Measurements from ENCODE around the gene SLC25A21.
A peak's percentile ranks its signal among the peaks of the same experiment; 100 is the strongest.
"Not testable (repeated sequence)": the region's sequence is repeated elsewhere in the genome, so short reads cannot be mapped to it uniquely, and the experiment has no call there.

The SLC25A21 gene

DNA sequence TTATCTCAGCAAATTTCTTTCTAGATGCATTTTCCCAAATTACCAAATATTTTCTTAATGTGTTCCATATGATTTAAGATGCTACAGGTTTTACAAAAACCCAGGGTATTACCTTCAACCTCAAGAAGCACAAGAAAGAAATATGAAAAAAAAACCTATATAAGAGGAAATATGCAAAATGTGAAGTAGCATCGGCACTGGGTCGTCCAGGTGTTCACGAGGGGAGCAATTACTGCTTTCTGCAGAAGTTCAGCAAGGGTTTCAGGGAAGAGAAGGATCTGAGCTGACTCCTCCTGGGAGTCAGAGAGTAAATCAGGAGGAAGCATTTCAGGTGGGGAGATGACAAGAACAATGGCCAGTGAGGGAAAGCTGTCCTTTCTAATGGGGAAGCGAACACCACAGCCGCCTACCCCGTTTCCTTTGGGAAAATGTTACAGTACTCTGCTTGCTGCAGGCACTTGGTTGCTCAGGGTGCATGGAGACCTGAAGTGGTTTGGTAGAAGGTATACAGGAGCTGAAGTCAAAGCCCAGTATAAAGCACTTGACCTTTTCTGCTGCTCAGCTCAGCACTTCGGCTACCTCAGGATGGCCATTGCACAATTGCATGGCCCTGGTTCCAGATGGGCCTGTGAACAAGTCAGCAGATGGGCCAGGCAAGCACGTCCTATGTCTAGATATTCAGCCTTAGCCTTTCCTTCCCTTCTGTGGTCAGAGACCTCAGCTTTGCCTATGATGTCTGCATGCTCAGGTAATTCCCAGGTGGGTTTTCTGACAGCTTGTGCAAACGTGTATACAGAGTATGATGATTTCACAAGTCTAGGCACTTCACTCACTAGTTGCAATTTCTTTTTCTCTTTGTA, 355.1 kb downstream of the SLC25A21 start:
- no peak for DNase-seq

DNA sequence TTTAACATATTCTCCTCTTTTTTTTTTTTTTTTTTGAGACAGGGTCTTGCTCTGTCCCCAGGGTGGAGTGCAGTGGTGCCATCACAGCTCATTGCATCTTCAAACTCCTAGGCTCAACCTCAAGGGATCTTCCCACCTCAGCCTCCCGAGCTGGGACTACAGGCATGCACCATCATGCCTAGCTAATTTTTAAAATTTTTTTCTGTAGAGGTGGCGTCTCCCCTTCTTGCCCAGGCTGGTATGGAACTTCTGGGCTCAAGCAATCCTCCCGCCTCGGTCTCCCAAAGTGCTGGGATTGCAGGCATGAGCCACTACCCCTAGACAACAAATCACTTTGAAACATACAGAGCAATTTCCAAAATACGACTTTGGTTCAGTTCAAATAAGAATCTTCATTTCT, 355.9 kb downstream of the SLC25A21 start:
- DNase-seq = no peak

DNA sequence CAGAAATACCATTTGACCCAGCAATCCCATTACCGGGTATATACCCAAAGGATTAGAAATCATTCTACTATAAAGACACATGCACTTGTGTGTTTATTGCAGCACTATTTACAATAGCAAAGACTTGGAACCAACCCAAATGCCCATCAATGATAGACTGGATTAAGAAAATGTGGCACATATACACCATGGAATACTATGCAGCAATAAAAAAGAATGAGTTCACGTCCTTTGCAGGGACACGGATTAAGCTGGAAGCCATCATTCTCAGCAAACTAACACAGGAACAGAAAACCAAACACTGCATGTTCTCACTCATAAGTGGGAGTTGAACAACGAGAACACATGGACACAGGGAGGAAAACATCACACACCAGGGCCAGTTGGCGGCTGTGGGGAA, 357.6 kb downstream of the SLC25A21 start:
- DNase-seq = not testable (repeated sequence)

DNA sequence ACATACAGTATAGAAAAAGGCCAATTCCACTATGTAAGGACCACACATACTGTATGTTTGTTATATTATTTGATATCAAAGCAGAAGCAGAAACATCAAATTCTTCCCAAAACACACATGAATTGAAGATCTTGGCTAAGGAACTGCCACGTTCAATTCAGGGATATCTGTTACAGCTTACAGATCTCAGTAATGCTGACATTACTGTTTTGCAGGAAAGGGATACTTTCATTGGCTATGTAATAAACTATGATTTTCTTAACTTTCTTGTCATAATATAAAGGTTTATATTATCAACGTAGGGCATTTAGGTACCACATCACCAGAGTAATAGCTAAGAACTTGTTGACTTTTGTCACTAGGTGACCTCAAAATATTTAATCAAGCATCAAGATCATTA, 362.2 kb downstream of the SLC25A21 start:
- DNase-seq = no peak

DNA sequence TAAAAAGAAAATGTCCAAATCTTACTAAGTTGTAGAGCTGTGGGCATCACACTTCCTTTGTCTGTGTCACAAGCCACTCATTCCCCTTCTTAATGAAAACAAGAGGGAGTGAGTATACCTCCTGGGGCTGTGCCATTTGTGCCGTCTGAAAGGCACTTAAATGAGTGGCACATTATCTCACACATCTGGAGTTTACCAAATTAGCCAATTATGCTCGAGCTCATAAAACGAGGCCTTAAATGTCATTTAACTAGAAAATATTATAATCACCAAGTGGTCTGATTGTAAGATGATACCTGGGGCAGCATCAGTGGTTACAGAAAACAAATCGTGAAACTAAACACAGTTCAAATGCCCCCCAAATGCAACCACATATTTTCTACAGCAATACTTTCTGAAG, 364.7 kb downstream of the SLC25A21 start:
- no peak for DNase-seq

DNA sequence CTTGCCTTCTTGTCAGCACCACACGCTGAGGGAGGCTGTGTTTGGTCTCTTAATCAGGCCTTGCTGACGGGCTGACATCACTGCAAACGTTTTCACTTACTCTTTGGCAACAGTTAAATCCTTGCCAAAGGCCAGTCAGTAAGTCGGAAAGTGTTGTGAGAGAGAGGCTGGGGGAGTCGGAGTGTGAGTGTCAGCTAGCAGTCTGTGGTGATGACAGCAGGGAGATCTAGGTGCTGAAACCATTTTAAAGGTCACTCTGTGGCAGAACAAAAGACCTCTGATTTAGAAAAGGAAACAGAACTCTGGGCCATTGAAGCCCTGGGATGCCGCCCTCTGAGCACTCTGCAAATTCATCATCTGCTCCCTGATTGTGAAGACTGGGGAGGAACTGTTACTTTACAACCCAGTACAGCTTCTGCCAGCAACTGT, 367.3 kb downstream of the SLC25A21 start:
- DNase-seq = no peak

DNA sequence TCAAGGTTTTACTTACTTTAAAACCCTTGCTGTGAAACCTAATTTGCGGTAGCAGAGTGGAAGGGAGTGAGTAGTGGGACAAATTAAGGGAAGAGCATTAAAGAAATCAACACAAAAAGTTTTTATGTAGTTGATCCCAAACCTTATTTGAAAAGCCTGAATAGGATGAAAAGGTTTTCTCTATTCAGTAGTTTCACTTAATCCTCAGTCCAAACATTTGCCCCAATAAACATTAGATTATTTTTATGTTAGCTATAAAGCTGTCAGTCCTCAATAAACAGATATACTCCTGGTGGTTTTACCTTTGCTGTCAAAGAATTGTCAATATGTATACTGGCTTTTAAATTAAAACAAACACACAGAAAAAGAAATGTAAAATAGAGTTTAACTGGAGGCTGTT, 374.8 kb downstream of the SLC25A21 start:
- DNase-seq = no peak

DNA sequence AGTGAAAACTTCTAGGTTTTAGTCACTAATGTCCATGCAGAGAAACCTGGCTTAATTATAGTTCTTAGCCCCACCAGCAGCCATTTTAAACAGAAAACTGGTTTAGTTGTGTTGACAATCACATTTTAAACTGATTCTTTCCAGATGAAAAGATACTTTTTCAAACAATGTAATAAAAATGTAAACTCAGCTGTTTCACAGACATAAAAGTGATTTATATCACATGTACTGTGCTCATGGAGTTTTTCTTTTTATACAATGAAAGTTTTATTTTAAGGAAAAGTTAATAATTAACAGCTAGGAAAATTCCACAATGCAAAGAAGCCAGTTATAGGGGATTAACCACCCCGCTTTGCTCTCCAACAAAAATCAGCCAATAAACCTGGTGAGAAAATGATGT, 381.0 kb downstream of the SLC25A21 start:
- DNase-seq = no peak

DNA sequence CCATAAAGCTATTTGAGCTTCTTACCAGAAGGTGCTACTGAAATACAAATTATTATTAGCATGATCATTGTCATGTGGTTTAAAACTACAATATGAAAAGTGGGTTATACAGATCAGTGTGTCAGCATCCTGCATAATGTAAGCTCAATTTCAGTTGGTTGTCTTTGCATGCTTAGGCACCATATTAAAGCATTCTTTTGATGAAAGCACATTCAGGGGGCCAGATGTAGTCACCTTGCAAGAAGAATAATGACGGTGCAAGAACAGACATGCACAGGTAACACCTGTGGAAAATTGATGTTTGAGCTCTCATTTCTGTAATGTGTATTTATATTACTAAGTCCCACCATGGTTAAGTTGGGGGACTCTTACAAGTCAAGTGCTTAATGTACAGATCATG, 386.9 kb downstream of the SLC25A21 start:
- no peak for DNase-seq

DNA sequence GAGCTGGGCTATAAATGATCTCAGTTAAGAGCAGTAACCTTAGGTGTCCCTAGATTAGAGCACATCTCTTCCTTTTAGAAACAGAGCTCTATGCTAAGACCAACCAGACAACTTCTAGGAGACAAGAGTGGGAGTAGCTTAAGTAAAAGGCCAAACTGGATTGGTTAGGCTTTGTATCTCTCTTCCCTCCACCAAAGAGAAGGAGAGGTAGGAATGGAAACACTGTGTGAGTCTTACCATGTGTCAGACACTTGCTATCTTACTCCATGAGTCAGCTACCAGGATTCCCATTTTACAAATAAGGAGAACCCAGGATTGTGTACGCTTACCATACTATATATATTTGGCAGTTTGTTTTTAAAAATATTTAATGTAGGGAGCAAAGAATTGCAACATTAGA, 387.9 kb downstream of the SLC25A21 start:
- no peak for DNase-seq

DNA sequence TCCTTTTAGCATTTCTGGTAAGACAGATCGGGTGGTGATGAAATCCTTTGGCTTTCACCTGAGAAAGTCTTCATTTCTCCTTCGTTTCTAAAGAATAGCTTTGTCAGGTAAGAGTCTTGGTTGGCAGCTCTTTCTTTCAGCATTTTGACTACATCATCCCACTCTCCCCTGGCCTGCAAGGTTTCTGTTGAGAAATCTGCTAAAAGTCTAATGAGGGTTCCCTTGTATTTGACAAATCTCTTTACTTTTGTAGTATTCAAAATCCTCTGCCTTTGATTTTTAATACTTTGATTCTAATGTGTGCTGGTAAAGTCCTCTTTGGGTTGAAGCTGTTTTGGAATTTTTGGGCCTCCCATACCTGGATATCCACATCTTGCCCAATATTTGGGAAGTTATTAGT, 390.5 kb downstream of the SLC25A21 start:
- DNase-seq = no peak

DNA sequence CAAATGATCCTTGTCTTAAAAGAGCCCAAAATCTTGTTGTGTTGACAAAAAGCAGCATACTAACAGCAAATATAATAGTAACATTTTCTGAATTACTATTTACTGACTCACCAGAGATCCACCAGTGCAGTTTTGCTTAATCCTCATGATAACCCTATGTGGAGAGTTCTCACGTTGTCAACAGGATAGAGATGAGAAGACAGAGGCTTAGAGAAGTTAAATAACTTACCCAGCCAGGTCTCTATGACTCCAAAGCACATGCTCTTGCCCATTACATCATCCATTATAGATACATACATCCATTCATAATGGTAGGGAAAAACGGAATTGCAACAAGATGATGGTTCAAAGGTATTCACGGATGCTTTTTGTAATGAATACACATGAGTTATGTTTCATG, 398.8 kb downstream of the SLC25A21 start:
- no peak for DNase-seq

DNA sequence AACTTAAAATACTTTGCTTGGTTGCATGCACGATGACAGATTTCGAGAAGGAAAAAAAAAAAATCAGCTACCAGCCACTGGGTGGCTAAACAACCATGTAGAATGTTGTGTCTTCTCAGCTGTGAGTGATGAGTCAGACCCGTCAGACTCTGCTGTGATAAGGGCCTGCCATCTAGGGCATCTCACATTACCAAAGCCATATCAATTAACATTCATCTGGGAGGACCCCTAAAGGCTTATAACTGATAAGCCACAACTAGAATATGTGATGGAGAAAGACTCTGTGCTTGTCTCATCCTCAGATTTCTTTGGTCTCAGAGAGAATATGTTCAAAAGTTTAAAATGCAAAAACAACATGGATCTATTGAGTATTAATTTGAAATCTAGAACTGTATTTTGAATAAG, 399.3 kb downstream of the SLC25A21 start:
- no peak for DNase-seq

DNA sequence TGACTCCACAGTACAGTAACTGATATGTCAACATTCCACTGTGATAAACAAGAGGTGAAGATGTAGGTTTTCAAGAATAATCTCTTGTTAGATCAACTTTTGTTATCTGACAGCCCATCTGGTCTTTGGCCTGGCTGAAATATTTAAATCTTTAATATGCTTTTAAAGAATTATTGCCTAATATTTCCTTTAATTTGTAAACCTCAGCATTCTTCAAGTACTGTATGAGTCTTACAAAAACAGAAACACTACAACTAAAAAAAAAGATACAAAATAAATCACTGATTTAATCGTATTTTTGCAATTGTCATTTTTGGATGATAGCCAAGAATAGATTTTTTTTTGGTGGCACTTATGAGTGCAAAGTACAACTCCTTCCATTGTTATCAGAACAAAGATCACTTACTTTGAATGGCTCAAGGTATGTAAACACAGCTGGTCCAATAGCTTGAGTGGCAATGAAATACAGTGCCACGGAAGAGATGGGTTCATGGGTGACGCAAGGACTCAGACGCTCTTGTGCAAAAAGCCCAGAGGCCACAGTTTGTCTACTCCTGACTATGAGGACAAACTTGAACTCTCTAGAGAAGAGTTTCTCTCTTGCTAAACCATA, 401.3 kb downstream of the SLC25A21 start:
- DNase-seq = no peak

DNA sequence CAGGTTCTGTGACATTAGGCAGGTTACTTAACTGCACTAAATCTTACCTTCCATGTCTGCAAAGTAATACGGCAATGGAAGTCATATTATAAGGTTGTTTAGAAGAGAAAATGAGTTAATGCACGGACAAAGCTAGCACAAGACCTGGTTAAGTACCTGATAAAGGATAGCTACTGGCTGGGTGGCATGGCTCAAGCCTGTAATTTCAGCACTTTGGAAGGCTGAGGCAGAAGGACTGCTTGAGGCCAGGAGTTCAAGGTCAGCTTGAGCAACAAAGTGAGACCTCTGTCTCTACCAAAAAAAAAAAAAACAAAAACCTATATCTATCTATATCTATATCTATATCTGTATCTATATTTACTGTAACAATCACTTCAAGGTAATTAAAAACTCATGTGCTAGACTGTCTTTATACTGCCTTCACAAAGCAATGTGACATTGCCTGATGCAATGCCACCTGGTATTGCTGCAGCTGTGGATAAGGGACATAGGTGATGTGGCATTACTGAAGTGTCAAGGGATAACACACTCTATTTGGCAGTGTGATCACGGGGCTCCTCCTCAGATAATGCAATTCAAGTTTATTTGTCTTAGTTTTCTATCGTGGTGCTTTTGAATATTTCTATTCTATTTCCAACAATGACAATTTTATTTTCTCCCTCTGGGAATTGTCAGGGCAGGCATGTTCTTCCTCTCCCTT, 403.6 kb downstream of the SLC25A21 start:
- DNase-seq = no peak

DNA sequence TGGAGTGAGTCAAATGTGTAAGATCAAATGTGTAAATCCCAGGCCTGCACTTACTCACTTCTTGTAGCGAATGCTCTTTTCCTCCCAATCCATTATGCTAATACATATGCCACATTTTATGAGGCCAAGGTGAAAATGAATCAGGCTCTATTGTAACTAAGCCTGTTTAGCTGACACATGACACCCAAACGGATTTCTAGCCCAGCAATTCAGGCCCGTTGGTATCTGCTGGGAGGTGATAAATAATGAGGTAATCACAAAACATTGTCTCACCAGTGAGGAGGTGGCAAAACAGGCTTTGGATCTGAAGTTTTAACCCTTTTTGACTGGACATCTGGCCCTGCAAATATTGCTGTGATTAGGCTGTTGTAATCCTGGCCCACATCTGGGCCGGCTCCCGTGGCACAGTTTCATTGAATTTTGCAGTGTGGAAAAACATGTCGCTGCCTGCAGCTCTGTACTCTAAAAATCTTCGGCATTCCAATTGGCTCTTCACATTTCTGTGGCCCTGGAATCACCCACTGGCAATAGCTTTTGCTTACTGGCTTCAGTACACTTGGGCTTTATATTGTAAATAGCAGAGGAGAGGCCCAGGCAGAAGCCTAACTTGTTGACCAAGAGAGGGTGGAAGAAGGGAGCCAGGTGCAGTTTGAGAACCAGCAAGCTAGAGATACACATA, 404.7 kb downstream of the SLC25A21 start:
- DNase-seq = peak; percentile 23

DNA sequence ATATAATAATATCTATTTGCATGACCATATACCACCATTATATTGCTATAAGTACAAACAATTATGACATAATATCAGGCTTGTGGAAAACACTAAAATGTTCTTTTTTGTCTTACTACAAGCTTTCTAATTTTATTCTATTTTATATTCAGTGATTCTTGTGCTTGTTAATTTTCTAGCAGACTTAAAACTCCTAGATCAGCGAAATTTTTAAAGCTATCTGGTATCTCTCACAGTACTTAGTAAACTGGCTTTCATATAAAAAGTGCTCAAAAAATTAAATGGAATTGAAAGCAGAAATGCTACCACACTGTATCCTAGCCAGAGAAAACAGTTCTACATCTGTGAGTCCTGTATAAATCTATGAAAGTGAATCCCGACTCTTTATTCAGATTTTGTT, 405.4 kb downstream of the SLC25A21 start:
- DNase-seq = no peak

DNA sequence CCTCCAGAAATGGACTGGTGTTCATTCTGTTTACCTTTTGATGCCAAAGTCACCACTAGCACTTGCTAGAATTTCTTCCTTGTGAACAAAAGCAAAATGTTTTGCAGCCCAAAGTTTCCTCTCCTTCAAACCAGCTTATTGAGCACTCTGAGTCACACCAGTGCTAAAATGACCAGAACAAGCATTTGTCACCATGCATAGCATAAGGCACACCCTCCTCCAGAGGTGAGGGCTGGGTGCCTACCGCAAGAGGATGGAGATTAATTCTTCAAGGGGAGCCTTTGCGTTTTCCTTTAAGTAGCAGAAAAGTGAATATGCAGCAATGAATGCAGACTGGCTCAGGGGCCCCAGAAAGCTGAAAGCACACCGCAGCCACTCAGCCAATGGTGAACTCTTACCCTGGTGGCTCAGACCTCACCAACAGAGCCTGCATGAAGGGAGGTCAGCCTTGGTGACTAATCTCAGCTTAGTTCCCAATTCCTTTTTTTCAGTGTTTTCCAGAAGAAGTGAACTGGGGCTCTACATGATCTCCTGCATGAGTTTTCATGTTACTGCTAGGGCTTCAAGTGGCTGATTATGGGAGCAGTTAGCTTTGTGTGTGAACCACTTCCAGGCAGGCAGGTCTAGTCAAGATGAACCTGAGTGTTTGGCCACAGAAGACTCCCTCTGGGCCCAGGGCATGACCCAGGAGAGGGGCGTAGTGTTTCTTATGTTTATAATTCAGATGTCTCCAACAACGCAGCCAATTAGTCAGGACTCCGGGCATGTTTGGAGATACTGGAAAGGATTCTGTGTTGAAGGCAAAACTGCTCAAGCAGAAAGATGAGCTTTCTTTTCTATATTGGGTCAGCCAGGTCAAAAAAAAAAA, 414.4 kb downstream of the SLC25A21 start:
- DNase-seq = no peak

DNA sequence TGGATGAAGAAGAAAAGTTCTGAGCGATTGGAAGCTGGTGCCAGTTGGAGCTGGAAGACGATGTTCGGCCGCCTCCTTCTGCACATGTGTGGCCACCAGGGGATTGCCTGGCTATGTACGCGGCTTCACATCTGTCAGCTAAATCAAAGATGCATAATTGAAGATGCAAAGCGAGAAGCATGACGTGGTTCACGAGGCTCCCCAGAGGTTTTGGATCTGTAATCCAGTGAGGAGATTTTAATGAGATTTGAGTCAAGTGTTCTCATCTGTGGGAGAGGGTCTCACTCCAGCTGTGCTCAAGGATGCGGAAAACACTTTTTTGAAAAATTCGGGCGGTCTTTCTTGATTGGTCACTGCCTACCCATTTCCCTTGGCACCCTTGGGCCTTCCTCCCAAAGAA, 416.2 kb downstream of the SLC25A21 start:
- no peak for DNase-seq

DNA sequence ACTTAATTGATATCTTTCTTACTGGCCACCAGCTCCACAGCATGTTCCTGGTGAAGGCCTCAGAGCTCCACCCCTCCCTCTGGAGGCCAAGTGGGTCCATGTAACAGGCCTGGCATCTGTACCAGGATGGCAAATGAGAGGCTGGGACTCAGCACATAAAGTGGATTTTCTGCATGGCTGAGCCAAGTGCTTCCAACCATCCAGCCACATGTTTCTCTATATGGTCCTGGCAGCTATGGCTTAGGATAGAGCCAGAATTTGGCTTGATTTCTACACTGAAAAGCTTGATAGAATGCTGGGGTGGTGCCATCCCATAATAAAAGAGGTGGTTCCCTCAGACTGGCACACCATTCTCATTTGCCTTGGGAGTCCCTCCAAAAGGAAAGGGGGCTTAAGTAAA, 416.6 kb downstream of the SLC25A21 start:
- DNase-seq = no peak

DNA sequence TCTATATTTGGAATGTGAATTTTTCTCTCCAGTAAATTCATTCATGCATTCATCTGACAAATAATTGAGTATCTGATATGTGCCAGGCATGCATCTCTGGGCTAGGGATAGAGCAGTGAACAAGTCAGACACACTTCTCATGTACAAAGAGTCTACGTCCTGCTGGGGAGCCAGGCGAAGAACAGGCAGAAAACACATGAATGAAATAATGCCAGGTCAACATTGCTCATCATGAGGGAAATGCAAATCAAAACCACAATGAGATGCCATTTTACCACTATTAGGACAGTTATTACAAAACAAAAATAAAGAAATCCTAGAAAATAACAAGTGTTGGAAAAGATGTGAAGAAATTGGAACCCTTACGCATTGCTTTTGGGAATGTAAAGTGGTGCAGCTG, 420.5 kb downstream of the SLC25A21 start:
- no peak for DNase-seq

DNA sequence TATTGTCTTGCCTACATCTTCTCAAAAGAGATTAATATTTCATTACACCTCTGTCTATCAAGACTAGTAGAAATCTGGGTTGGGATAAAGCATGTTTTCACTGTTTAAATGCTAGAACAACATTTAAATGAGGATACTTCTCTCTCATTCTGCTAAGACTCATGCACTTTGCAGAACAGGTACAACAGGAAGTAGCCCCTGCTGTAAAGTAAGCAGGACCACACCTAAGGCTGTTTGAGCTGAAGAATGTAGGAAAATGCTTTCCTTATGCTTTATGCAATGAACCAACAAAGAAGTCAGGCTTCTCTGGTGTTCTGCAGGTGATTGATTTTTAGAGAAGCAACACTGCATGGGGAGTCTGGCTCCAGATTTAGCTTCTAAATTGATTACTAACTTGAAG, 421.3 kb downstream of the SLC25A21 start:
- DNase-seq = no peak

Measured in NCI-H2081 treated with DMSO at 0.1 percent for 48 hours (cell line).